ENCODE data around the gene SUFU. TPM values are rescaled to one million over a fixed set of nuclear protein-coding genes. Genes with fewer than 3 reads are reported as not detected.

Gene SUFU
- total and polyA plus RNA-seq, 2 of the 4 experiments (the other 2 are of a cell fraction) = 2.2 to 11.0 TPM

DNA sequence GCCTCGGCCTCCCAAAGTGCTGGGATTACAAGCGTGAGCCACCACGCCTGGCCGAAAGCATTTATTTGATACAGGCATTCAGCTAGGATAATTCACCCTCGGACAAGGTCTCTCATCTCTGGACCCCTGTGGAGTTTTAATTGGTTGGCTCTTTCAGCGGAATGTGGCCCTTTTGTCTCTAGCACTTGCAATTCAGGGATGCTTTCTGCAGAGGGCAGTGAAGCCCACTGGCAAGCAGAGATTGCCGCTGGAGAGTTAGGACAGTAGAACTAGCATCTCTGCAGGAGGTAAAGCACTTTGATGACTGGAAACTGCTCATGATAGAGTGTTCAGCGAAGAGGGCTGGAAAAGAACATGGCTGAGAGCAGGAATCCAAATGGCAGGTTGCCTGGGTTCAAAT lies 62.0 kb downstream of the SUFU start:
- dilution Hi-C loops (cut with HindIII; ENCODE audit: low sequenced_read_pairs, unreplicated experiment) (no loop called here), intact Hi-C loops (cut with micrococcal nuclease) (no loop called here), in situ Hi-C loops (cut with MboI; ENCODE audit: low sequenced_read_pairs) (no loop called here)
- H2BK15ac ChIP-seq (ENCODE audit: low read depth, low read length) = no peak overlapping the region
- H3K9me1 ChIP-seq (ENCODE audit: insufficient read depth, low read length) = peaks cover 5% of the 10 kb centered on the region; the same call in 1 of the 2 replicates
- peaks cover 14 to 24% of the 10 kb centered on the region in 2 experiments for H3K79me1 ChIP-seq (ENCODE audit: low read depth in 1 of 2, low read length in 2 of 2)
- no peak overlapping the region for H3K18ac ChIP-seq (ENCODE audit: low read depth, low read length)
- no peak overlapping the region for H4K5ac ChIP-seq (ENCODE audit: low read depth, low read length)
- no peak overlapping the region for H3K4me3 ChIP-seq (ENCODE audit: insufficient read depth, low read depth, low read length)
- no TSS peak for BruUV-seq (replicated peaks)
- no peak overlapping the region for H3K56ac ChIP-seq (ENCODE audit: extremely low read depth, insufficient read depth, low read length)
- H2AFZ ChIP-seq (replicated peaks; ENCODE audit: low read length, poor library complexity) = no peak overlapping the region
- no peak overlapping the region for H3K9ac ChIP-seq (ENCODE audit: low read depth, low read length)
- no peaks in the 10 kb centered on the region for H3K27me3 ChIP-seq (ENCODE audit: control insufficient read depth, insufficient read depth, low read length)
- CTCF ChIA-PET = no interaction called here
- no CpG with 5 or more reads among the region's 8 CpGs for WGBS, 2 experiments (ENCODE audit: extremely low coverage in 2 of 2, insufficient read length in 1 of 2)
- H3K36me3 ChIP-seq (ENCODE audit: control insufficient read depth, insufficient read depth, low read length) = no peaks in the 10 kb centered on the region
- no peak overlapping the region for H3K27ac ChIP-seq (ENCODE audit: insufficient read depth, low read length)
- TF ChIP-seq, protein P1, sequence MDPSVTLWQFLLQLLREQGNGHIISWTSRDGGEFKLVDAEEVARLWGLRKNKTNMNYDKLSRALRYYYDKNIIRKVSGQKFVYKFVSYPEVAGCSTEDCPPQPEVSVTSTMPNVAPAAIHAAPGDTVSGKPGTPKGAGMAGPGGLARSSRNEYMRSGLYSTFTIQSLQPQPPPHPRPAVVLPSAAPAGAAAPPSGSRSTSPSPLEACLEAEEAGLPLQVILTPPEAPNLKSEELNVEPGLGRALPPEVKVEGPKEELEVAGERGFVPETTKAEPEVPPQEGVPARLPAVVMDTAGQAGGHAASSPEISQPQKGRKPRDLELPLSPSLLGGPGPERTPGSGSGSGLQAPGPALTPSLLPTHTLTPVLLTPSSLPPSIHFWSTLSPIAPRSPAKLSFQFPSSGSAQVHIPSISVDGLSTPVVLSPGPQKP (IDR thresholded peaks at IDR 0.05; ENCODE audit: borderline replicate concordance, low read depth, low read length) = no peak
- TF ChIP-seq CEBPB (IDR thresholded peaks at IDR 0.05; ENCODE audit: low read depth, low read length) (no peak), RFX5 (IDR thresholded peaks at IDR 0.05; ENCODE audit: low read depth, low read length) (no peak), FOS (IDR thresholded peaks at IDR 0.05; ENCODE audit: low read depth, low read length) (no peak), MXI1 (IDR thresholded peaks at IDR 0.05; ENCODE audit: borderline replicate concordance, low read depth, low read length) (no peak), RAD21 (IDR thresholded peaks at IDR 0.05; ENCODE audit: low read length) (no peak), NFE2L2 (IDR thresholded peaks at IDR 0.05; ENCODE audit: low read depth, low read length) (no peak), MAFK (IDR thresholded peaks at IDR 0.05; ENCODE audit: low read depth, low read length) (no peak), SMC3 (IDR thresholded peaks at IDR 0.05; ENCODE audit: low read depth, low read length) (no peak), CHD1 (IDR thresholded peaks at IDR 0.05; ENCODE audit: low read depth, low read length) (no peak), RCOR1 (IDR thresholded peaks at IDR 0.05; ENCODE audit: insufficient replicate concordance, low read length) (no peak), MAZ (IDR thresholded peaks at IDR 0.05; ENCODE audit: borderline replicate concordance, low read depth, low read length) (no peak), BHLHE40 (IDR thresholded peaks at IDR 0.05; ENCODE audit: low read depth, low read length) (no peak), POLR2A (IDR thresholded peaks at IDR 0.05; ENCODE audit: low read depth, low read length) (no peak)
- TF ChIP-seq, protein P2, sequence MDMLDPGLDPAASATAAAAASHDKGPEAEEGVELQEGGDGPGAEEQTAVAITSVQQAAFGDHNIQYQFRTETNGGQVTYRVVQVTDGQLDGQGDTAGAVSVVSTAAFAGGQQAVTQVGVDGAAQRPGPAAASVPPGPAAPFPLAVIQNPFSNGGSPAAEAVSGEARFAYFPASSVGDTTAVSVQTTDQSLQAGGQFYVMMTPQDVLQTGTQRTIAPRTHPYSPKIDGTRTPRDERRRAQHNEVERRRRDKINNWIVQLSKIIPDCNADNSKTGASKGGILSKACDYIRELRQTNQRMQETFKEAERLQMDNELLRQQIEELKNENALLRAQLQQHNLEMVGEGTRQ (IDR thresholded peaks at IDR 0.05; ENCODE audit: low read depth, low read length) = no peak
- TF ChIP-seq, protein P3, sequence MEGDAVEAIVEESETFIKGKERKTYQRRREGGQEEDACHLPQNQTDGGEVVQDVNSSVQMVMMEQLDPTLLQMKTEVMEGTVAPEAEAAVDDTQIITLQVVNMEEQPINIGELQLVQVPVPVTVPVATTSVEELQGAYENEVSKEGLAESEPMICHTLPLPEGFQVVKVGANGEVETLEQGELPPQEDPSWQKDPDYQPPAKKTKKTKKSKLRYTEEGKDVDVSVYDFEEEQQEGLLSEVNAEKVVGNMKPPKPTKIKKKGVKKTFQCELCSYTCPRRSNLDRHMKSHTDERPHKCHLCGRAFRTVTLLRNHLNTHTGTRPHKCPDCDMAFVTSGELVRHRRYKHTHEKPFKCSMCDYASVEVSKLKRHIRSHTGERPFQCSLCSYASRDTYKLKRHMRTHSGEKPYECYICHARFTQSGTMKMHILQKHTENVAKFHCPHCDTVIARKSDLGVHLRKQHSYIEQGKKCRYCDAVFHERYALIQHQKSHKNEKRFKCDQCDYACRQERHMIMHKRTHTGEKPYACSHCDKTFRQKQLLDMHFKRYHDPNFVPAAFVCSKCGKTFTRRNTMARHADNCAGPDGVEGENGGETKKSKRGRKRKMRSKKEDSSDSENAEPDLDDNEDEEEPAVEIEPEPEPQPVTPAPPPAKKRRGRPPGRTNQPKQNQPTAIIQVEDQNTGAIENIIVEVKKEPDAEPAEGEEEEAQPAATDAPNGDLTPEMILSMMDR (conservative IDR thresholded peaks at IDR 0.05; ENCODE audit: low read depth, low read length) = no peak
- H3K9me3 ChIP-seq (ENCODE audit: control insufficient read depth, insufficient read depth, low read length) = no peaks in the 10 kb centered on the region
- no peaks in the 10 kb centered on the region for H3K4me1 ChIP-seq (ENCODE audit: control insufficient read depth, insufficient read depth, low read length)
- no peak overlapping the region for H4K8ac ChIP-seq (ENCODE audit: low read depth in 2 of 2, low read length in 2 of 2)
- H2BK5ac ChIP-seq (ENCODE audit: low read depth, low read length, poor library complexity, severe bottlenecking) = no peak overlapping the region
- H4K91ac ChIP-seq (ENCODE audit: insufficient read depth, low read depth, low read length) = no peak overlapping the region
- H2AK9ac ChIP-seq (replicated peaks; ENCODE audit: low read depth, low read length, poor library complexity) = no peak overlapping the region
- no peak for ATAC-seq (ENCODE audit: low read depth)
- H4K20me1 ChIP-seq (ENCODE audit: insufficient read depth, low read length) = peaks cover 7% of the 10 kb centered on the region
- POLR2A ChIA-PET (ENCODE audit: unreplicated experiment) = no interaction called here
- no peak overlapping the region for H2BK20ac ChIP-seq (ENCODE audit: low read depth, low read length)
- H3K4me2 ChIP-seq (ENCODE audit: low read depth, low read length) = no peak overlapping the region
- H3K14ac ChIP-seq (replicated peaks; ENCODE audit: low read depth, low read length) = no peak overlapping the region
- H2AK5ac ChIP-seq (ENCODE audit: low read depth, low read length) = no peak overlapping the region
- DNase-seq = no peak
- no peak overlapping the region for H2BK120ac ChIP-seq (ENCODE audit: low read depth, low read length)
- H3K23ac ChIP-seq (ENCODE audit: low read depth, low read length) = no peak overlapping the region
- H3K4ac ChIP-seq (ENCODE audit: low read depth, low read length) = no peak overlapping the region

Data from IMR-90 (cell line).